ENCODE measurements around the gene PCDHAC2.

PCDHAC2 gene

GRCh38 chr5:140986117-140986521, 19.8 kb downstream of the PCDHAC2 start:
- DNase-seq (ENCODE audit: extremely low read depth, low read depth), result no peak
- TF ChIP-seq CTCF (IDR thresholded peaks at IDR 0.05; ENCODE audit: low read depth, low read length), result no peak

GRCh38 chr5:140988100-140988499, 21.8 kb downstream of the PCDHAC2 start:
- TF ChIP-seq CTCF (IDR thresholded peaks at IDR 0.05; ENCODE audit: low read depth, low read length), result no peak

GRCh38 chr5:140988608-140989007, 22.3 kb downstream of the PCDHAC2 start:
- no peak for TF ChIP-seq CTCF (IDR thresholded peaks at IDR 0.05; ENCODE audit: low read depth, low read length)
- DNase-seq (ENCODE audit: extremely low read depth, low read depth), result no peak

More at GRCh38 chr5:140988100-140988499, 21.8 kb downstream of the PCDHAC2 start:
- DNase-seq (ENCODE audit: extremely low read depth, low read depth), result no peak

- TF ChIP-seq CTCF (IDR thresholded peaks at IDR 0.05; ENCODE audit: low read depth, low read length), result no peak
- DNase-seq (ENCODE audit: extremely low read depth, low read depth), result no peak
Observed at GRCh38 chr5:140989254-140990020, 23.2 kb downstream of the PCDHAC2 start.

GRCh38 chr5:140992828-140993227, 26.6 kb downstream of the PCDHAC2 start:
- no peak for DNase-seq (ENCODE audit: extremely low read depth, low read depth)
- no peak for TF ChIP-seq CTCF (IDR thresholded peaks at IDR 0.05; ENCODE audit: low read depth, low read length)

- no peak for DNase-seq (ENCODE audit: extremely low read depth, low read depth)
Observed at GRCh38 chr5:140996060-140996459, 29.8 kb downstream of the PCDHAC2 start.

More at GRCh38 chr5:140996060-140996459, 29.8 kb downstream of the PCDHAC2 start:
- TF ChIP-seq CTCF (IDR thresholded peaks at IDR 0.05; ENCODE audit: low read depth, low read length), result no peak

All from AG09319 (cell line).